Measurements from ENCODE around the gene ATP8A2. TPM values are rescaled to one million over a fixed set of nuclear protein-coding genes. Genes with fewer than 3 reads are reported as not detected.

The ATP8A2 gene
- total and polyA plus RNA-seq, 2 of the 8 experiments (the other 6 are each of a cell fraction or from before 2014, with no cell fraction given): 2.4 to 8.3 TPM

GRCh38 chr13:26017196-26017921 is 645.6 kb downstream of the ATP8A2 start (continued):
- no peak for TF ChIP-seq CHD7 (IDR thresholded peaks at IDR 0.05; ENCODE audit: insufficient replicate concordance, low read length)
- TF ChIP-seq TCF12 (IDR thresholded peaks at IDR 0.05; ENCODE audit: low read depth, low read length): no peak
- TF ChIP-seq NANOG (IDR thresholded peaks at IDR 0.05; ENCODE audit: insufficient read depth, low read depth, low read length, poor library complexity, severe bottlenecking): no peak
- TF ChIP-seq JUN (IDR thresholded peaks at IDR 0.05; ENCODE audit: low read depth, low read length): no peak
- TF ChIP-seq ATF3 (IDR thresholded peaks at IDR 0.05; ENCODE audit: insufficient read depth, low read depth, low read length): no peak
- no peak for TF ChIP-seq CHD2 (IDR thresholded peaks at IDR 0.05; ENCODE audit: low read length)

All from H1 (cell line).